Glutamatergic neuron (in vitro differentiated cells): ENCODE measurements around the gene IL36A. TPM values are rescaled to one million over a fixed set of nuclear protein-coding genes. Genes with fewer than 3 reads are reported as not detected.

Experiments used
- DNase-seq: peaks from one replicate; pipeline ENCODE4 v3.0.0; 2022
- H3K27ac Mint-ChIP-seq: one replicate; pipeline ENCODE4 v1.8.0; 2020; ENCODE audit warnings: mild to moderate bottlenecking, mixed read lengths, inconsistent platforms; ENCODE audit not compliant: unreplicated experiment
- H3K27me3 Mint-ChIP-seq: one replicate; pipeline ENCODE4 v1.8.0; 2020; ENCODE audit warnings: mild to moderate bottlenecking, moderate library complexity, mixed read lengths, inconsistent platforms; ENCODE audit not compliant: unreplicated experiment
- H3K36me3 Mint-ChIP-seq: one replicate; pipeline ENCODE4 v1.8.0; 2020; ENCODE audit warnings: mild to moderate bottlenecking, mixed read lengths, inconsistent platforms; ENCODE audit not compliant: unreplicated experiment
- H3K4me1 Mint-ChIP-seq: one replicate; pipeline ENCODE4 v1.8.0; 2020; ENCODE audit warnings: mild to moderate bottlenecking, low read depth, mixed read lengths, inconsistent platforms; ENCODE audit not compliant: unreplicated experiment
- H3K4me3 Mint-ChIP-seq: one replicate; pipeline ENCODE4 v1.8.0; 2020; ENCODE audit warnings: mild to moderate bottlenecking, mixed read lengths, inconsistent platforms; ENCODE audit not compliant: unreplicated experiment
- H3K9me3 Mint-ChIP-seq: one replicate; pipeline ENCODE4 v1.8.0; 2020; ENCODE audit warnings: mild to moderate bottlenecking, moderate library complexity, mixed read lengths, inconsistent platforms; ENCODE audit not compliant: unreplicated experiment
- CTCF ChIP-seq: fragments of 200-600 bp; sonication (generic); IDR thresholded peaks from one replicate; pipeline ENCODE4 v1.5.0; 2021; ENCODE audit not compliant: partially characterized antibody, unreplicated experiment
- total RNA-seq: library from RNA; stranded (reverse); fragmentation: NEBNext Ultra II Directional; extraction: Animal tissue kit (Norgen Biotek cat#: 25700); gene quantifications from one replicate; pipeline ENCODE4 v1.2.1, GENCODE V29; 2021; ENCODE audit not compliant: unreplicated experiment

The IL36A gene
- total RNA-seq, 1 donor from 2014 or later: not detected

GRCh38 chr2:113038291-113038690 is 33.0 kb downstream of the IL36A start:
- H3K36me3 Mint-ChIP-seq: no peaks in the 10 kb centered on the region
- no peaks in the 10 kb centered on the region for H3K4me1 Mint-ChIP-seq
- no peaks in the 10 kb centered on the region for H3K9me3 Mint-ChIP-seq
- no peak overlapping the region for H3K27ac Mint-ChIP-seq
- DNase-seq: no peak
- no peak for TF ChIP-seq CTCF
- H3K4me3 Mint-ChIP-seq: no peak overlapping the region
- peaks cover 2% of the 10 kb centered on the region for H3K27me3 Mint-ChIP-seq

GRCh38 chr2:113039158-113039557 is 33.9 kb downstream of the IL36A start:
- H3K4me1 Mint-ChIP-seq: no peaks in the 10 kb centered on the region
- DNase-seq: no peak
- H3K27me3 Mint-ChIP-seq: peaks cover 2% of the 10 kb centered on the region
- no peaks in the 10 kb centered on the region for H3K9me3 Mint-ChIP-seq
- no peak overlapping the region for H3K4me3 Mint-ChIP-seq
- H3K36me3 Mint-ChIP-seq: no peaks in the 10 kb centered on the region
- TF ChIP-seq CTCF: no peak
- H3K27ac Mint-ChIP-seq: no peak overlapping the region

GRCh38 chr2:113039719-113040118 is 34.5 kb downstream of the IL36A start:
- Mint-ChIP-seq H3K4me3 (no peak overlapping the region), H3K4me1 (no peaks in the 10 kb centered on the region), H3K36me3 (no peaks in the 10 kb centered on the region), H3K9me3 (no peaks in the 10 kb centered on the region), H3K27ac (no peak overlapping the region), H3K27me3 (peaks cover 2% of the 10 kb centered on the region)
- DNase-seq: no peak
- no peak for TF ChIP-seq CTCF

- Mint-ChIP-seq H3K4me3 (no peak overlapping the region), H3K27ac (no peak overlapping the region), H3K36me3 (no peaks in the 10 kb centered on the region), H3K27me3 (peaks cover 2% of the 10 kb centered on the region), H3K9me3 (no peaks in the 10 kb centered on the region), H3K4me1 (no peaks in the 10 kb centered on the region)
- no peak for TF ChIP-seq CTCF
- no peak for DNase-seq
Measured at GRCh38 chr2:113041871-113042270, 36.6 kb downstream of the IL36A start.

- no peak for TF ChIP-seq CTCF
- Mint-ChIP-seq H3K27me3 (peaks cover 2% of the 10 kb centered on the region), H3K4me1 (no peaks in the 10 kb centered on the region), H3K36me3 (peaks cover 8% of the 10 kb centered on the region), H3K27ac (no peak overlapping the region), H3K4me3 (no peak overlapping the region), H3K9me3 (peaks cover 1% of the 10 kb centered on the region)
- no peak for DNase-seq
Measured at GRCh38 chr2:113046465-113046864, 41.2 kb downstream of the IL36A start.
